ENCODE measurements around the gene TES. TPM values are rescaled to one million over a fixed set of nuclear protein-coding genes. Genes with fewer than 3 reads are reported as not detected.
"Not testable (repeated sequence)": the region's sequence is repeated elsewhere in the genome, so short reads cannot be mapped to it uniquely, and the experiment has no call there.

TES gene
- total and polyA plus RNA-seq, 2 experiments from 2014 or later, result 37.3 to 38.3 TPM

DNA sequence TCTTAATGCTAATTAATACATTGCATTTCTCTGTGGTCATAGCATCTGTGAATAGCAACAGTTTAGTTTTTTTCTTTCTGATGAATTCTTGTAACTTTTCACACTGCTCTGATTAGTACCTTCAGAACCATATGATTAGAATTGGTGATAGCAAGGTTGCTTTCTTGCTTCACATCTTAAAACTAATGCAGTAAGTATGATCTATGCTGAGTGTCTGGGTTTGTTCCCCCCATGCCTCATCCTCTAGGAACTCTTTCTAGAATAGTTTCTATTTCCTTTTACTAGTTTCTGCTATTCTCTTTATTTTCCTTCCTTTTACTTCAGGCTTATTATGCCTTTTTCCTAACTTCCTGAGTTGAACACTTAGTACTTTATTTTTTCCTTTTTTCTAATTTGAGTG, 32.4 kb downstream of the TES start:
- H3K9me3 Mint-ChIP-seq, result peaks cover 33% of the 10 kb centered on the region
- H3K36me3 ChIP-seq (ENCODE audit: insufficient read depth), result peaks cover 19% of the 10 kb centered on the region; the same call in 1 of the 2 replicates
- H3K27ac Mint-ChIP-seq, result no peak overlapping the region
- no peaks in the 10 kb centered on the region for H3K79me2 ChIP-seq (replicated peaks; ENCODE audit: insufficient read depth)
- peaks cover 41% of the 10 kb centered on the region for H3K36me3 Mint-ChIP-seq (ENCODE audit: low read depth)
- no peak for ATAC-seq
- H4K20me1 ChIP-seq (replicated peaks; ENCODE audit: insufficient read depth), result no peaks in the 10 kb centered on the region
- no peak overlapping the region for H3K4me2 ChIP-seq
- no peaks in the 10 kb centered on the region for H3F3A ChIP-seq (replicated peaks; ENCODE audit: low read depth)
- H2AFZ ChIP-seq, result no peak overlapping the region
- no peak for DNase-seq (ENCODE audit: low spot score)
- H3K4me3 ChIP-seq, result no peak overlapping the region
- H3K4me1 ChIP-seq (ENCODE audit: insufficient read depth), result peaks cover 11% of the 10 kb centered on the region; the same call in 1 of the 2 replicates
- no peaks in the 10 kb centered on the region for H3K9me2 ChIP-seq (ENCODE audit: insufficient read depth)
- no peak for TF ChIP-seq POLR2AphosphoS5 (IDR thresholded peaks at IDR 0.05; ENCODE audit: low read depth)
- TF ChIP-seq EZH2 (IDR thresholded peaks at IDR 0.05; ENCODE audit: low read depth, unreplicated experiment), result no peak
- no peak for TF ChIP-seq EZH2phosphoT487 (IDR thresholded peaks at IDR 0.05; ENCODE audit: unreplicated experiment)
- no peak for TF ChIP-seq STAT1 (IDR thresholded peaks at IDR 0.05; ENCODE audit: unreplicated experiment)
- TF ChIP-seq REST (IDR thresholded peaks at IDR 0.05; ENCODE audit: unreplicated experiment), result no peak
- TF ChIP-seq ZNF114 (CRISPR knock-in tag; IDR thresholded peaks at IDR 0.05), result no peak
- TF ChIP-seq JUNB (IDR thresholded peaks at IDR 0.05; ENCODE audit: unreplicated experiment), result no peak
- no peak for TF ChIP-seq ETS1 (IDR thresholded peaks at IDR 0.05)
- no peak for TF ChIP-seq NANOG (IDR thresholded peaks at IDR 0.05; ENCODE audit: borderline replicate concordance)
- no peak for TF ChIP-seq CTCF (conservative IDR thresholded peaks at IDR 0.05; ENCODE audit: low read depth in 2 of 2)
- no peak for TF ChIP-seq ZNF331 (CRISPR knock-in tag; IDR thresholded peaks at IDR 0.05; ENCODE audit: low read depth)
- TF ChIP-seq CREB1 (CRISPR knock-in tag; IDR thresholded peaks at IDR 0.05; ENCODE audit: low read depth), result no peak
- peaks cover 4% of the 10 kb centered on the region for H3K27me3 Mint-ChIP-seq (ENCODE audit: insufficient read depth, low read depth, poor library complexity)
- H3K27me3 ChIP-seq (ENCODE audit: insufficient read depth), result no peaks in the 10 kb centered on the region
- H3K4me3 Mint-ChIP-seq, result no peak overlapping the region
- H3K4me1 Mint-ChIP-seq, result peaks cover 13% of the 10 kb centered on the region; the same call in 2 of the 3 replicates
- no peak overlapping the region for H3K27ac ChIP-seq (ENCODE audit: low read depth)

DNA sequence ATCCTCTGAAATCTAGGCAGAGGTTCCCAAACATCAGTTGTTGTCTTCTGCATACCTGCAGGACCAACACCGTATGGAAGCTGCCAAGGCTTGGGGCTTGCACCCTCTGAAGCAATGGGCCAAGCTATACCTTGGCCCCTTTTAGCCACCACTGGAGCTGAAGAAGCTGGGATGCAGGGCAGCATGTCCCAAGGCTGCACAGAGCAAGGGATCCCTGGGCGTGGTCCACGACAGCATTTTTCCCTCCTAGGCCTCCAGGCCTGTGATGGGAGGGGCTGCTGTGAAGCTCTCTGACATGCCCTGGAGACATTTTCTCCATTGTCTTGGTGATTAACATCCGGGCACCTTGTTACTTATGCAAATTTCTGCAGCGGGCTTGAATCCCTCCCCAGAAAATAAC, 34.5 kb downstream of the TES start:
- not testable (repeated sequence) for H3K27me3 Mint-ChIP-seq (ENCODE audit: insufficient read depth, low read depth, poor library complexity); H3K79me2 ChIP-seq (replicated peaks; ENCODE audit: insufficient read depth)

More for the DNA sequence above, 34.5 kb downstream of the TES start:
- not testable (repeated sequence) for H3K4me3 ChIP-seq; H3K4me1 Mint-ChIP-seq; ATAC-seq; DNase-seq (ENCODE audit: low spot score); H4K20me1 ChIP-seq (replicated peaks; ENCODE audit: insufficient read depth); H2AFZ ChIP-seq; H3K4me1 ChIP-seq (ENCODE audit: insufficient read depth); H3K4me2 ChIP-seq; H3K4me3 Mint-ChIP-seq; H3K27ac Mint-ChIP-seq; H3K9me2 ChIP-seq (ENCODE audit: insufficient read depth); H3K27me3 ChIP-seq (ENCODE audit: insufficient read depth); H3F3A ChIP-seq (replicated peaks; ENCODE audit: low read depth); H3K27ac ChIP-seq (ENCODE audit: low read depth)
- H3K9me3 Mint-ChIP-seq, result peaks cover 33% of the 10 kb centered on the region
- peaks cover 49% of the 10 kb centered on the region for H3K36me3 Mint-ChIP-seq (ENCODE audit: low read depth)
- peaks cover 19% of the 10 kb centered on the region; the same call in 1 of the 2 replicates for H3K36me3 ChIP-seq (ENCODE audit: insufficient read depth)
